GM19193 (cell line): Measurements from ENCODE around the gene ENOX1.

Experiments
- POLR2A ChIP-seq: IDR thresholded peaks from 4 replicates; pipeline ENCODE4 v1.6.1; 2011; ENCODE audit not compliant: insufficient read depth, insufficient read length; ENCODE audit errors: extremely low read depth

ENOX1 gene

GRCh38 chr13:43357564-43357963 is 429.2 kb downstream of the ENOX1 start:
- TF ChIP-seq POLR2A: no peak

- TF ChIP-seq POLR2A: no peak
Observed at GRCh38 chr13:43356567-43356966, 430.2 kb downstream of the ENOX1 start.

- no peak for TF ChIP-seq POLR2A
Observed at GRCh38 chr13:43355774-43356173, 431.0 kb downstream of the ENOX1 start.

- TF ChIP-seq POLR2A: no peak
Observed at GRCh38 chr13:43354153-43354945, 432.4 kb downstream of the ENOX1 start.

GRCh38 chr13:43353631-43354030 is 433.1 kb downstream of the ENOX1 start:
- TF ChIP-seq POLR2A: no peak

- no peak for TF ChIP-seq POLR2A
Observed at GRCh38 chr13:43348397-43348796, 438.4 kb downstream of the ENOX1 start.

GRCh38 chr13:43347877-43348276 is 438.9 kb downstream of the ENOX1 start:
- TF ChIP-seq POLR2A: no peak

- TF ChIP-seq POLR2A: no peak
Observed at GRCh38 chr13:43346427-43346826, 440.3 kb downstream of the ENOX1 start.

GRCh38 chr13:43343645-43344044 is 443.1 kb downstream of the ENOX1 start:
- TF ChIP-seq POLR2A: no peak

- no peak for TF ChIP-seq POLR2A
Observed at GRCh38 chr13:43339805-43340550, 446.8 kb downstream of the ENOX1 start.

- no peak for TF ChIP-seq POLR2A
Observed at GRCh38 chr13:43339145-43339804, 447.5 kb downstream of the ENOX1 start.

- TF ChIP-seq POLR2A: no peak
Observed at GRCh38 chr13:43335764-43336163, 451.0 kb downstream of the ENOX1 start.

GRCh38 chr13:43333176-43333575 is 453.6 kb downstream of the ENOX1 start:
- TF ChIP-seq POLR2A: no peak

- TF ChIP-seq POLR2A: no peak
Observed at GRCh38 chr13:43331672-43332071, 455.1 kb downstream of the ENOX1 start.

GRCh38 chr13:43329702-43330101 is 457.1 kb downstream of the ENOX1 start:
- no peak for TF ChIP-seq POLR2A
